ENCODE data around the gene ANKRD11.
"Not testable (repeated sequence)": the region's sequence is repeated elsewhere in the genome, so short reads cannot be mapped to it uniquely, and the experiment has no call there.

The ANKRD11 gene

GRCh38 chr16:89458551-89458950, 31.8 kb downstream of the ANKRD11 start:
- FAIRE-seq = no peak
- TF ChIP-seq CTCF (IDR thresholded peaks at IDR 0.05; ENCODE audit: insufficient read depth, missing control alignments) = no peak
- DNase-seq (ENCODE audit: insufficient read length, low spot score) = no peak

- FAIRE-seq (no peak), DNase-seq (ENCODE audit: insufficient read length, low spot score) (no peak)
- no peak for TF ChIP-seq CTCF (IDR thresholded peaks at IDR 0.05; ENCODE audit: insufficient read depth, missing control alignments)
Observed at GRCh38 chr16:89456419-89456959, 33.9 kb downstream of the ANKRD11 start.

- no peak for DNase-seq (ENCODE audit: insufficient read length, low spot score)
- no peak for FAIRE-seq
- no peak for TF ChIP-seq CTCF (IDR thresholded peaks at IDR 0.05; ENCODE audit: insufficient read depth, missing control alignments)
Observed at GRCh38 chr16:89455692-89456091, 34.7 kb downstream of the ANKRD11 start.

- FAIRE-seq = no peak
- DNase-seq (ENCODE audit: insufficient read length, low spot score) = no peak
Observed at GRCh38 chr16:89455178-89455577, 35.2 kb downstream of the ANKRD11 start.

GRCh38 chr16:89454378-89455125, 35.8 kb downstream of the ANKRD11 start:
- DNase-seq (ENCODE audit: insufficient read length, low spot score); FAIRE-seq: not testable (repeated sequence)

More at GRCh38 chr16:89455178-89455577, 35.2 kb downstream of the ANKRD11 start:
- no peak for TF ChIP-seq CTCF (IDR thresholded peaks at IDR 0.05; ENCODE audit: insufficient read depth, missing control alignments)

GRCh38 chr16:89453501-89454321, 36.6 kb downstream of the ANKRD11 start:
- DNase-seq (ENCODE audit: insufficient read length, low spot score) = no peak
- FAIRE-seq = no peak
- no peak for TF ChIP-seq CTCF (IDR thresholded peaks at IDR 0.05; ENCODE audit: insufficient read depth, missing control alignments)

GRCh38 chr16:89452925-89453324, 37.4 kb downstream of the ANKRD11 start:
- no peak for TF ChIP-seq CTCF (IDR thresholded peaks at IDR 0.05; ENCODE audit: insufficient read depth, missing control alignments)
- FAIRE-seq (no peak), DNase-seq (ENCODE audit: insufficient read length, low spot score) (no peak)

Measured in D721Med (cell line).